GM12878 (cell line): ENCODE results near the gene MAPK8. TPM values are rescaled to one million over a fixed set of nuclear protein-coding genes. Genes with fewer than 3 reads are reported as not detected.

ENCODE experiments used
- ATAC-seq: fragments of 200-7000 bp; cut with Tn5 transposase; 3 replicates; pipeline ENCODE4 v1.9.1; 2020; ENCODE audit warnings: mild to moderate bottlenecking, moderate library complexity
- BruUV-seq: library from RNA; stranded (reverse); fragments of 400-500 nt; replicated peaks from 2 replicates; lab custom pipeline; 2021; lab: Mats Ljungman, UMichigan
- CTCF ChIA-PET: fragments of 300-600 bp; sonication (Branson Sonifier 250); formaldehyde crosslinking; extraction: SDS; loops from one replicate; lab custom pipeline; 2021; ENCODE audit warnings: inconsistent platforms; lab: Yijun Ruan, JAX
- POLR2A ChIA-PET: fragments of 350-600 bp; formaldehyde crosslinking; extraction: SDS; loops from one replicate; lab custom pipeline; 2021; ENCODE audit warnings: inconsistent platforms; lab: Charles Lee
- RAD21 ChIA-PET: fragments of 300-600 bp; sonication (Branson Sonifier 250); formaldehyde crosslinking; loops from one replicate; lab custom pipeline; 2023; ENCODE audit warnings: antibody characterized with exemption; ENCODE audit not compliant: unreplicated experiment; lab: Charles Lee
- SMC1A ChIA-PET: fragments of 300-600 bp; sonication (Branson Sonifier 250); formaldehyde crosslinking; loops from one replicate; lab custom pipeline; 2023; ENCODE audit not compliant: unreplicated experiment, uncharacterized antibody; lab: Charles Lee
- DNase-seq: peaks from one replicate; pipeline ENCODE4 v3.0.0-alpha.2; 2011; ENCODE audit warnings: low read depth, low spot score
- FAIRE-seq: peaks from 3 replicates; lab custom pipeline; 2011; peaks lifted over from hg19 to GRCh38; lab: Jason Lieb, UNC
- H2AFZ ChIP-seq: 2 replicates; pipeline ENCODE4 v1.6.0; 2011; ENCODE audit warnings: low read depth, low read length, control low read depth; ENCODE audit not compliant: control insufficient read depth
- H3K27ac ChIP-seq: 2 replicates; pipeline ENCODE4 v1.5.1; 2011; ENCODE audit warnings: control low read depth; ENCODE audit not compliant: control insufficient read depth, insufficient read depth
- H3K27me3 ChIP-seq, 2 experiments: replicated peaks in 1 of 2; 2 replicates each; pipeline versions ENCODE4 v1.6.0 to v1.6.1; 2011; ENCODE audit warnings: low read length in 1 of 2; ENCODE audit not compliant: control insufficient read depth in 2 of 2, insufficient read depth in 2 of 2
- H3K36me3 ChIP-seq, 2 experiments: 2 replicates each; pipeline ENCODE4 v1.5.1; 2011; ENCODE audit warnings: low read length in 1 of 2; ENCODE audit not compliant: control insufficient read depth in 2 of 2, insufficient read depth in 2 of 2
- H3K4me1 ChIP-seq: 2 replicates; pipeline ENCODE4 v1.6.1; 2011; ENCODE audit warnings: mild to moderate bottlenecking, low read length, moderate library complexity, mixed read lengths; ENCODE audit not compliant: control insufficient read depth, insufficient read depth
- H3K4me2 ChIP-seq: 2 replicates; pipeline ENCODE4 v1.6.0; 2011; ENCODE audit warnings: control low read depth; ENCODE audit not compliant: control insufficient read depth, insufficient read depth
- H3K4me3 ChIP-seq: fragments of 200-600 bp; sonication (generic); 2 replicates; pipeline ENCODE4 v1.5.1; 2016
- H3K79me2 ChIP-seq: 2 replicates; pipeline ENCODE4 v1.6.0; 2011; ENCODE audit warnings: low read length; ENCODE audit not compliant: control insufficient read depth, insufficient read depth
- H3K9ac ChIP-seq: 2 replicates; pipeline ENCODE4 v1.8.0; 2011; ENCODE audit warnings: low read length, control low read depth, mixed read lengths; ENCODE audit not compliant: control insufficient read depth, insufficient read depth
- H3K9me3 ChIP-seq: replicated peaks from 3 replicates; pipeline ENCODE4 v1.5.1; 2011; ENCODE audit warnings: mild to moderate bottlenecking, low read length; ENCODE audit not compliant: control insufficient read depth, insufficient read depth
- H4K20me1 ChIP-seq: 2 replicates; pipeline ENCODE4 v1.6.0; 2011; ENCODE audit not compliant: control insufficient read depth, insufficient read depth
- BACH1 ChIP-seq: fragments of 450-650 bp; IDR thresholded peaks from 2 replicates; pipeline ENCODE4 v1.6.1; 2017; ENCODE audit warnings: mild to moderate bottlenecking, borderline replicate concordance
- CBX5 ChIP-seq: sonication (generic); IDR thresholded peaks from 2 replicates; pipeline ENCODE4 v1.6.1; 2016; ENCODE audit warnings: low read depth, moderate library complexity, mild to moderate bottlenecking, inconsistent platforms
- IRF4 ChIP-seq: IDR thresholded peaks from 2 replicates; pipeline ENCODE4 v1.6.1; 2011; ENCODE audit warnings: low read depth, low read length
- JUNB ChIP-seq: IDR thresholded peaks from 2 replicates; pipeline ENCODE4 v1.6.1; 2016; ENCODE audit warnings: antibody characterized with exemption, mild to moderate bottlenecking
- NBN ChIP-seq: fragments of 450-650 bp; IDR thresholded peaks from 2 replicates; pipeline ENCODE4 v1.6.1; 2016
- POLR2A ChIP-seq: IDR thresholded peaks from 2 replicates; pipeline ENCODE4 v1.6.1; 2011; ENCODE audit warnings: low read depth, mild to moderate bottlenecking, low read length
- POU2F2 ChIP-seq: IDR thresholded peaks from 3 replicates; pipeline ENCODE4 v1.6.1; 2011; ENCODE audit warnings: low read depth, mild to moderate bottlenecking, low read length, borderline replicate concordance
- SMAD1 ChIP-seq: fragments of 450-650 bp; IDR thresholded peaks from 2 replicates; pipeline ENCODE4 v1.6.1; 2018; ENCODE audit warnings: mild to moderate bottlenecking, low read depth; ENCODE audit not compliant: partially characterized antibody
- SP1 ChIP-seq: IDR thresholded peaks from one replicate; pipeline ENCODE4 v1.6.1; 2011; ENCODE audit warnings: low read depth, low read length
- SREBF1 ChIP-seq: IDR thresholded peaks from 2 replicates; pipeline ENCODE4 v1.6.1; 2012; ENCODE audit warnings: mild to moderate bottlenecking, low read length
- TARDBP ChIP-seq: IDR thresholded peaks from 2 replicates; pipeline ENCODE4 v1.6.1; 2016; ENCODE audit warnings: borderline replicate concordance
- TCF7 ChIP-seq: IDR thresholded peaks from 2 replicates; pipeline ENCODE4 v1.6.1; 2014; ENCODE audit warnings: antibody characterized with exemption, borderline replicate concordance
- ZNF592 ChIP-seq: fragments of 450-650 bp; IDR thresholded peaks from 2 replicates; pipeline ENCODE4 v1.6.1; 2017; ENCODE audit warnings: mild to moderate bottlenecking, moderate library complexity
- WGBS: methylation state at CpG from one replicate; pipeline ENCODE4 v1.1.6; 2016; ENCODE audit warnings: low lambda C conversion rate; ENCODE audit not compliant: insufficient replicate concordance, insufficient coverage; ENCODE audit errors: missing lambda C conversion rate; 5-methylcytosine and 5-hydroxymethylcytosine counted together
- in situ Hi-C: fragments of 300-500 bp; cut with MboI; formaldehyde crosslinking; loops from 9 replicates; pipeline ENCODE4 v1.14.3; 2018; ENCODE audit warnings: mixed read lengths
- intact Hi-C: fragments of 100-400 bp; cut with micrococcal nuclease; formaldehyde crosslinking; loops from one replicate; pipeline ENCODE4 v1.14.2; 2022; ENCODE audit not compliant: unreplicated experiment
- polyA plus RNA-seq, 11 experiments: library from polyadenylated mRNA; depleted of rRNA in 4 of 11; unstranded in 6 of 11; stranded (reverse) in 5 of 11; fragments of >200 nt; fragmentation: Nextera tagmentation in 4 of 11; fragmentation: Illumina TruSeq in 1 of 11; extraction: Ambion mirVana in 4 of 11; extraction: Trizol in 1 of 11; gene quantifications; 1 replicate in 1 of 11; 2 replicates in 10 of 11; pipeline versions ENCODE4 v1.2.1 to v1.2.3, GENCODE V29; 2011 to 2016; ENCODE audit warnings: inconsistent platforms in 2 of 11, missing spikeins in 2 of 11, low read depth in 1 of 11
- total RNA-seq, 4 experiments: library from RNA; depleted of rRNA in 3 of 4; stranded (reverse); fragments of >200 nt in 3 of 4; fragmentation: Illumina TruSeq in 1 of 4; extraction: Trizol in 1 of 4; gene quantifications; 2 replicates each; pipeline versions ENCODE4 v1.2.1 to v1.2.3, GENCODE V29; 2013 to 2021
- TF ChIP-seq, protein P1 (sequence below): fragments of 450-650 bp; IDR thresholded peaks from 2 replicates; pipeline ENCODE4 v1.6.1; 2017; ENCODE audit warnings: mild to moderate bottlenecking
- TF ChIP-seq, protein P2 (sequence below): fragments of 450-650 bp; conservative IDR thresholded peaks from 2 replicates; pipeline ENCODE4 v1.6.1; 2017; ENCODE audit warnings: mild to moderate bottlenecking, moderate library complexity

Gene MAPK8
- total and polyA plus RNA-seq, 10 of the 15 experiments (the other 5 are each of a cell fraction or from before 2014, with no cell fraction given), result 3.9 to 102 (median 40.0) TPM

- ChIA-PET RAD21 (no interaction called here), CTCF (interaction anchor here (1.3 kb wide), 1 partner anchor 9 kb away, joined by 4 read pairs; no protein-coding TSS in a partner anchor), POLR2A (no interaction called here), SMC1A (interaction anchor here (0.6 to 1.5 kb wide), 5 partner anchors 10 to 28 kb away, joined by 3 to 8 read pairs (median 4); no protein-coding TSS in a partner anchor)
- Histone ChIP-seq H3K4me1 (peaks cover 6% of the 10 kb centered on the region; the same call in 1 of the 2 replicates), H3K9ac (no peak overlapping the region), H3K36me3 (no peaks in the 10 kb centered on the region), H3K9me3 (no peaks in the 10 kb centered on the region), H3K4me2 (no peak overlapping the region), H2AFZ (no peak overlapping the region), H3K27ac (no peak overlapping the region), H3K4me3 (no peak overlapping the region), H3K79me2 (peaks cover 2% of the 10 kb centered on the region; the same call in 1 of the 2 replicates), H4K20me1 (no peaks in the 10 kb centered on the region), H3K27me3 (no peaks in the 10 kb centered on the region)
- no TSS peak for BruUV-seq
- intact Hi-C loops (no loop called here), in situ Hi-C loops (no loop called here)
- 98% methylated on average over 3 of the region's 3 CpGs for WGBS
- DNase-seq (no peak), ATAC-seq (no peak), FAIRE-seq (no peak)
- TF ChIP-seq POU2F2 (no peak), SMAD1 (no peak), SREBF1 (no peak), POLR2A (no peak), JUNB (no peak), IRF4 (no peak), TARDBP (no peak), NBN (no peak), BACH1 (no peak), SP1 (no peak), CBX5 (no peak), TCF7 (no peak), ZNF592 (no peak)
- TF ChIP-seq, protein P1, sequence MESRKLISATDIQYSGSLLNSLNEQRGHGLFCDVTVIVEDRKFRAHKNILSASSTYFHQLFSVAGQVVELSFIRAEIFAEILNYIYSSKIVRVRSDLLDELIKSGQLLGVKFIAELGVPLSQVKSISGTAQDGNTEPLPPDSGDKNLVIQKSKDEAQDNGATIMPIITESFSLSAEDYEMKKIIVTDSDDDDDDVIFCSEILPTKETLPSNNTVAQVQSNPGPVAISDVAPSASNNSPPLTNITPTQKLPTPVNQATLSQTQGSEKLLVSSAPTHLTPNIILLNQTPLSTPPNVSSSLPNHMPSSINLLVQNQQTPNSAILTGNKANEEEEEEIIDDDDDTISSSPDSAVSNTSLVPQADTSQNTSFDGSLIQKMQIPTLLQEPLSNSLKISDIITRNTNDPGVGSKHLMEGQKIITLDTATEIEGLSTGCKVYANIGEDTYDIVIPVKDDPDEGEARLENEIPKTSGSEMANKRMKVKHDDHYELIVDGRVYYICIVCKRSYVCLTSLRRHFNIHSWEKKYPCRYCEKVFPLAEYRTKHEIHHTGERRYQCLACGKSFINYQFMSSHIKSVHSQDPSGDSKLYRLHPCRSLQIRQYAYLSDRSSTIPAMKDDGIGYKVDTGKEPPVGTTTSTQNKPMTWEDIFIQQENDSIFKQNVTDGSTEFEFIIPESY, result no peak
- TF ChIP-seq, protein P2, sequence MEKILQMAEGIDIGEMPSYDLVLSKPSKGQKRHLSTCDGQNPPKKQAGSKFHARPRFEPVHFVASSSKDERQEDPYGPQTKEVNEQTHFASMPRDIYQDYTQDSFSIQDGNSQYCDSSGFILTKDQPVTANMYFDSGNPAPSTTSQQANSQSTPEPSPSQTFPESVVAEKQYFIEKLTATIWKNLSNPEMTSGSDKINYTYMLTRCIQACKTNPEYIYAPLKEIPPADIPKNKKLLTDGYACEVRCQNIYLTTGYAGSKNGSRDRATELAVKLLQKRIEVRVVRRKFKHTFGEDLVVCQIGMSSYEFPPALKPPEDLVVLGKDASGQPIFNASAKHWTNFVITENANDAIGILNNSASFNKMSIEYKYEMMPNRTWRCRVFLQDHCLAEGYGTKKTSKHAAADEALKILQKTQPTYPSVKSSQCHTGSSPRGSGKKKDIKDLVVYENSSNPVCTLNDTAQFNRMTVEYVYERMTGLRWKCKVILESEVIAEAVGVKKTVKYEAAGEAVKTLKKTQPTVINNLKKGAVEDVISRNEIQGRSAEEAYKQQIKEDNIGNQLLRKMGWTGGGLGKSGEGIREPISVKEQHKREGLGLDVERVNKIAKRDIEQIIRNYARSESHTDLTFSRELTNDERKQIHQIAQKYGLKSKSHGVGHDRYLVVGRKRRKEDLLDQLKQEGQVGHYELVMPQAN, result no peak
Measured at GRCh38 chr10:48391994-48392393, 85.5 kb downstream of the MAPK8 start.
